ENCODE results near the gene CDC34.
A peak's percentile ranks its signal among the peaks of the same experiment; 100 is the strongest.

Gene CDC34

GRCh38 chr19:541699-542098 is 10.1 kb downstream of the CDC34 start:
- DNase-seq (ENCODE audit: low read depth in 2 of 3, low spot score in 2 of 3) = no peak

GRCh38 chr19:542173-542866 is 10.8 kb downstream of the CDC34 start:
- no peak for DNase-seq (ENCODE audit: low read depth in 2 of 3, low spot score in 2 of 3)

GRCh38 chr19:543910-544608 is 12.5 kb downstream of the CDC34 start, which contains the start of gene GZMM:
GZMM (plus strand) TSS chr19:544053; CDS start chr19:544072, 19 bp downstream.
- DNase-seq (ENCODE audit: low read depth in 2 of 3, low spot score in 2 of 3) = peak in 2 of 3 experiments; percentile 32 to 46

GRCh38 chr19:547117-547516 is 15.6 kb downstream of the CDC34 start:
- no peak for DNase-seq (ENCODE audit: low read depth in 2 of 3, low spot score in 2 of 3)

GRCh38 chr19:547836-548720 is 16.5 kb downstream of the CDC34 start:
- DNase-seq (ENCODE audit: low read depth in 2 of 3, low spot score in 2 of 3) = no peak

- no peak for DNase-seq (ENCODE audit: low read depth in 2 of 3, low spot score in 2 of 3)
These were observed 17.6 kb downstream of the CDC34 start for GRCh38 chr19:548886-549830.

- no peak for DNase-seq (ENCODE audit: low read depth in 2 of 3, low spot score in 2 of 3)
These were observed 23.3 kb downstream of the CDC34 start for GRCh38 chr19:554817-555216.

- no peak for DNase-seq (ENCODE audit: low read depth in 2 of 3, low spot score in 2 of 3)
These were observed 23.9 kb downstream of the CDC34 start for GRCh38 chr19:555474-555808.

GRCh38 chr19:556611-557382 is 25.2 kb downstream of the CDC34 start:
- no peak for DNase-seq (ENCODE audit: low read depth in 2 of 3, low spot score in 2 of 3)

GRCh38 chr19:558770-559439 is 27.3 kb downstream of the CDC34 start:
- no peak for DNase-seq (ENCODE audit: low read depth in 2 of 3, low spot score in 2 of 3)

GRCh38 chr19:560121-560520 is 28.6 kb downstream of the CDC34 start:
- DNase-seq (ENCODE audit: low read depth in 2 of 3, low spot score in 2 of 3) = no peak

GRCh38 chr19:566403-566802 is 34.8 kb downstream of the CDC34 start:
- DNase-seq (ENCODE audit: low read depth in 2 of 3, low spot score in 2 of 3) = no peak

- DNase-seq (ENCODE audit: low read depth in 2 of 3, low spot score in 2 of 3) = no peak
These were observed 35.3 kb downstream of the CDC34 start for GRCh38 chr19:566844-567243.

- DNase-seq (ENCODE audit: low read depth in 2 of 3, low spot score in 2 of 3) = no peak
These were observed 35.8 kb downstream of the CDC34 start for GRCh38 chr19:567296-567900.

- DNase-seq (ENCODE audit: low read depth in 2 of 3, low spot score in 2 of 3) = no peak
These were observed 38.7 kb downstream of the CDC34 start for GRCh38 chr19:570251-570686.

- peak in 1 of 3 experiments; percentile 36 for DNase-seq (ENCODE audit: low read depth in 2 of 3, low spot score in 2 of 3)
These were observed 39.5 kb downstream of the CDC34 start for GRCh38 chr19:570937-571565.

GRCh38 chr19:571566-571974 is 40.0 kb downstream of the CDC34 start:
- DNase-seq (ENCODE audit: low read depth in 2 of 3, low spot score in 2 of 3) = no peak

- peak; percentile 89 to 98 (median 95) for DNase-seq (ENCODE audit: low read depth in 2 of 3, low spot score in 2 of 3)
These were observed 40.7 kb downstream of the CDC34 start, which contains the start of gene BSG for GRCh38 chr19:572140-572742. BSG (plus strand) TSS chr19:572596; CDS start chr19:572635, 39 bp downstream.
